C4-2B (cell line): ENCODE results near the gene PRDM15.

ENCODE experiments used
- CTCF ChIP-seq: fragments of 450-650 bp; conservative IDR thresholded peaks from 2 replicates; pipeline ENCODE4 v1.5.1; 2017; ENCODE audit warnings: mild to moderate bottlenecking
- ZFX ChIP-seq: fragments of 450-650 bp; IDR thresholded peaks from 2 replicates; pipeline ENCODE4 v1.6.1; 2017

- no peak for TF ChIP-seq CTCF
- TF ChIP-seq ZFX = no peak
Measured at GRCh38 chr21:41833497-41834115, 45.5 kb downstream of the PRDM15 start.
